HepG2 (cell line): Measurements from ENCODE around the gene RHBDF2. TPM values are rescaled to one million over a fixed set of nuclear protein-coding genes. Genes with fewer than 3 reads are reported as not detected.
A peak's percentile ranks its signal among the peaks of the same experiment; 100 is the strongest.

ENCODE experiments used
- CSRNP2 ChIP-seq: sonication (generic); formaldehyde crosslinking; conservative IDR thresholded peaks from 2 replicates; pipeline ENCODE4 v1.8.0; 2022; ENCODE audit warnings: low read depth, missing genetic modification reagents
- HMGXB3 ChIP-seq: sonication (generic); formaldehyde crosslinking; IDR thresholded peaks from 2 replicates; pipeline ENCODE4 v1.4.0; 2020; ENCODE audit warnings: missing genetic modification reagents, borderline replicate concordance
- KDM3A ChIP-seq: IDR thresholded peaks from 2 replicates; pipeline ENCODE4 v1.6.1; 2018; ENCODE audit warnings: low read depth, missing compliant biosample characterization
- MTA1 ChIP-seq: sonication (generic); formaldehyde crosslinking; IDR thresholded peaks from 2 replicates; pipeline ENCODE4 v1.4.0; 2020; ENCODE audit warnings: missing genetic modification reagents, mild to moderate bottlenecking, borderline replicate concordance
- TAF15 ChIP-seq: fragments of 200-400 bp; formaldehyde crosslinking; IDR thresholded peaks from one replicate; pipeline ENCODE4 v1.6.1; 2018; ENCODE audit warnings: mild to moderate bottlenecking, low read depth, low read length; ENCODE audit not compliant: poor library complexity, severe bottlenecking
- ZNF281 ChIP-seq: sonication (generic); formaldehyde crosslinking; IDR thresholded peaks from 2 replicates; pipeline ENCODE4 v1.4.0; 2020; ENCODE audit warnings: missing genetic modification reagents, borderline replicate concordance
- ZNF33B ChIP-seq: sonication (generic); formaldehyde crosslinking; IDR thresholded peaks from 2 replicates; pipeline ENCODE4 v1.5.1; 2020; ENCODE audit warnings: mild to moderate bottlenecking, missing genetic modification reagents
- ZNF720 ChIP-seq: sonication (generic); formaldehyde crosslinking; IDR thresholded peaks from 2 replicates; pipeline ENCODE4 v1.4.0; 2020; ENCODE audit warnings: missing genetic modification reagents
- ZNF737 ChIP-seq: sonication (generic); formaldehyde crosslinking; IDR thresholded peaks from 2 replicates; pipeline ENCODE4 v1.5.0; 2020; ENCODE audit warnings: missing genetic modification reagents, mild to moderate bottlenecking, borderline replicate concordance
- ZNF761 ChIP-seq: sonication (generic); formaldehyde crosslinking; conservative IDR thresholded peaks from 2 replicates; pipeline ENCODE4 v1.4.0; 2020; ENCODE audit warnings: mild to moderate bottlenecking, missing genetic modification reagents
- polyA plus RNA-seq, 8 experiments: library from polyadenylated mRNA; depleted of rRNA in 3 of 8; stranded (reverse) in 7 of 8; unstranded in 1 of 8; fragments of >200 nt; fragmentation: Illumina TruSeq in 4 of 8; extraction: Trizol in 4 of 8; gene quantifications; 2 replicates each; pipeline versions ENCODE4 v1.2.1 to v1.2.3, GENCODE V29; 2011 to 2016; ENCODE audit warnings: low read depth in 4 of 8, missing spikeins in 1 of 8, mixed read lengths in 1 of 8; ENCODE audit not compliant: insufficient read depth in 1 of 8
- total RNA-seq, 5 experiments: library from RNA; depleted of rRNA; stranded (reverse); fragments of >200 nt; fragmentation: Illumina TruSeq; extraction: Trizol; gene quantifications; 2 replicates each; pipeline ENCODE4 v1.2.3, GENCODE V29; 2016; ENCODE audit warnings: low read depth in 1 of 5
- TF ChIP-seq, protein P1 (sequence below): sonication (generic); formaldehyde crosslinking; IDR thresholded peaks from 2 replicates; pipeline ENCODE4 v1.4.0; 2020; ENCODE audit warnings: mild to moderate bottlenecking, missing genetic modification reagents
- TF ChIP-seq, protein P2 (sequence below): sonication (generic); formaldehyde crosslinking; IDR thresholded peaks from 2 replicates; pipeline ENCODE4 v1.5.0; 2020; ENCODE audit warnings: missing genetic modification reagents
- TF ChIP-seq, protein P3 (sequence below): sonication (generic); formaldehyde crosslinking; IDR thresholded peaks from 2 replicates; pipeline ENCODE4 v1.4.0; 2020; ENCODE audit warnings: missing genetic modification reagents
- TF ChIP-seq, protein P4 (sequence below): sonication (generic); formaldehyde crosslinking; IDR thresholded peaks from 2 replicates; pipeline ENCODE4 v1.8.0; 2022; ENCODE audit warnings: mild to moderate bottlenecking, missing genetic modification reagents

The RHBDF2 gene
- total and polyA plus RNA-seq, 2 of the 13 experiments (the other 11 are each of a cell fraction or from before 2014, with no cell fraction given) = 7.8 to 24.2 TPM

DNA sequence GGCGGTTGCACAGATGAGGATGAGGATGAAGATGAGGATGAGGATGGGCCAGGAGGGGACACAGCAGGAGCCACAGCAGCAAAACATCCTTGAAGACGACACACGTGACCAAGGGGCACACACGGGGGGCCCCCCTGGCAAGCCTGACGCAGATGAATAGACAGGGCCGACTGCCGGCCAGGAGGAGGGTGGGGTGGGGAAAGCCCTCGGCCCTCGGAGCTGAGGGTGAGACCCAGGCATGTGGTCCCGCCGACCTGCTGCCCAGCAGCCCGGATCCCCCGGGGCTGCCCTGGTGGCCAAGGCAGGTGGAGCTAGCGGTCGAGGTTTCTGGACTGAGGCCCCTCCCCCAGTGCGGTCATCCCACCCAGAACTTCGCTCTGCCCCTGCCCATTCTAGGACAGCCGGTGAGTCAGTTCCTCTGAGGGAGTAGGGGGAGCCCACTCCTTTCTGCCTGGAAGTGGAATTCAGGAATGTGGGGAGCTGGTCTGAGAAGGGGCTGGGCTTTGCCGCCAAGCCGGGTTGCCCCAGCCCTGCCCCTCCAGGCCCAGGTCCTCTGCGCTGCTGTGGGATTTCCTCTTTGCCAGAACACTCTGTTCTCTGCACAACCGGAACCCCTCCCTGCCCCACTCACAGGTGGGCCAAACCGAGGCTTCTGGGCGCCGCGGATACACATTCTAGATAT, 26.3 kb upstream of the RHBDF2 start (continued):
- TF ChIP-seq, protein P1, sequence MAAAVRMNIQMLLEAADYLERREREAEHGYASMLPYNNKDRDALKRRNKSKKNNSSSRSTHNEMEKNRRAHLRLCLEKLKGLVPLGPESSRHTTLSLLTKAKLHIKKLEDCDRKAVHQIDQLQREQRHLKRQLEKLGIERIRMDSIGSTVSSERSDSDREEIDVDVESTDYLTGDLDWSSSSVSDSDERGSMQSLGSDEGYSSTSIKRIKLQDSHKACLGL (CRISPR knock-in tag) = no peak
- TF ChIP-seq KDM3A = 0 out of 2 replicates have a peak, but pooled peaks have one; percentile 27
- no peak for TF ChIP-seq ZNF761
- no peak for TF ChIP-seq HMGXB3 (CRISPR knock-in tag)
- TF ChIP-seq ZNF720 (CRISPR knock-in tag) = no peak
- TF ChIP-seq ZNF281 (CRISPR knock-in tag) = peak; percentile 75
- TF ChIP-seq CSRNP2 = no peak
- no peak for TF ChIP-seq TAF15
- TF ChIP-seq, protein P2, sequence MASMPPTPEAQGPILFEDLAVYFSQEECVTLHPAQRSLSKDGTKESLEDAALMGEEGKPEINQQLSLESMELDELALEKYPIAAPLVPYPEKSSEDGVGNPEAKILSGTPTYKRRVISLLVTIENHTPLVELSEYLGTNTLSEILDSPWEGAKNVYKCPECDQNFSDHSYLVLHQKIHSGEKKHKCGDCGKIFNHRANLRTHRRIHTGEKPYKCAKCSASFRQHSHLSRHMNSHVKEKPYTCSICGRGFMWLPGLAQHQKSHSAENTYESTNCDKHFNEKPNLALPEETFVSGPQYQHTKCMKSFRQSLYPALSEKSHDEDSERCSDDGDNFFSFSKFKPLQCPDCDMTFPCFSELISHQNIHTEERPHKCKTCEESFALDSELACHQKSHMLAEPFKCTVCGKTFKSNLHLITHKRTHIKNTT (CRISPR knock-in tag) = no peak
- TF ChIP-seq, protein P3, sequence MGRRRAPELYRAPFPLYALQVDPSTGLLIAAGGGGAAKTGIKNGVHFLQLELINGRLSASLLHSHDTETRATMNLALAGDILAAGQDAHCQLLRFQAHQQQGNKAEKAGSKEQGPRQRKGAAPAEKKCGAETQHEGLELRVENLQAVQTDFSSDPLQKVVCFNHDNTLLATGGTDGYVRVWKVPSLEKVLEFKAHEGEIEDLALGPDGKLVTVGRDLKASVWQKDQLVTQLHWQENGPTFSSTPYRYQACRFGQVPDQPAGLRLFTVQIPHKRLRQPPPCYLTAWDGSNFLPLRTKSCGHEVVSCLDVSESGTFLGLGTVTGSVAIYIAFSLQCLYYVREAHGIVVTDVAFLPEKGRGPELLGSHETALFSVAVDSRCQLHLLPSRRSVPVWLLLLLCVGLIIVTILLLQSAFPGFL = no peak
- TF ChIP-seq MTA1 = no peak
- 0 out of 2 replicates have a peak, but pooled peaks have one; percentile 47 for TF ChIP-seq ZNF33B (CRISPR knock-in tag)
- TF ChIP-seq, protein P4, sequence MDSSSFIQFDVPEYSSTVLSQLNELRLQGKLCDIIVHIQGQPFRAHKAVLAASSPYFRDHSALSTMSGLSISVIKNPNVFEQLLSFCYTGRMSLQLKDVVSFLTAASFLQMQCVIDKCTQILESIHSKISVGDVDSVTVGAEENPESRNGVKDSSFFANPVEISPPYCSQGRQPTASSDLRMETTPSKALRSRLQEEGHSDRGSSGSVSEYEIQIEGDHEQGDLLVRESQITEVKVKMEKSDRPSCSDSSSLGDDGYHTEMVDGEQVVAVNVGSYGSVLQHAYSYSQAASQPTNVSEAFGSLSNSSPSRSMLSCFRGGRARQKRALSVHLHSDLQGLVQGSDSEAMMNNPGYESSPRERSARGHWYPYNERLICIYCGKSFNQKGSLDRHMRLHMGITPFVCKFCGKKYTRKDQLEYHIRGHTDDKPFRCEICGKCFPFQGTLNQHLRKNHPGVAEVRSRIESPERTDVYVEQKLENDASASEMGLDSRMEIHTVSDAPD (CRISPR knock-in tag) = no peak
- no peak for TF ChIP-seq ZNF737 (CRISPR knock-in tag)
